ENCODE measurements around the gene SERPINB8. TPM values are rescaled to one million over a fixed set of nuclear protein-coding genes. Genes with fewer than 3 reads are reported as not detected.

SERPINB8 gene
- total RNA-seq, 2 donors from 2014 or later: 3.5 to 10.8 TPM

DNA sequence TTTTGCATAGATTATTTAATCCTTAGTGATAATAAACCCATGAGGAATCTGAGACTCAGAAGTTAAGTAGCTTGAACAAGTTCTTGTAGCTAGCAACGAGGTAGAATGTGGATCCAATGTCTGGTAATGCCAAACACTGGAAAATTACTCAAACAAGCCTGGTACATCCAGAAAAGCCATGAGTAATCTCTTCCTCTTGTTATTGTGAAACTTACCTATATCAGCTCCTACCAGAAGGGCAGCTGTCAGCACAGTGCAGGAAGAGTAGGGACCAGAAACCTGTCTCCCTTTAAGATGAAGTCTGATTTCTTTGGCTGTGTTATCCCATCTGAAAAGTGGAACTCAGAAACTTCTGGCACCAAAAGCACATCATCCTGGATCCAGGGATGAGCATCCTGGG is 7.7 kb upstream of the SERPINB8 start:
- intact Hi-C loops (cut with DNase I): no loop called here
- DNase-seq (no peak), ATAC-seq (no peak)

GRCh38 chr18:63963615-63964256 is 6.1 kb upstream of the SERPINB8 start:
- peak; percentile 33 for DNase-seq
- intact Hi-C loops (cut with DNase I): no loop called here
- ATAC-seq: peak; percentile 61 to 65

GRCh38 chr18:63964908-63965307 is 5.0 kb upstream of the SERPINB8 start:
- intact Hi-C loops (cut with DNase I): no loop called here
- no peak for DNase-seq
- ATAC-seq: no peak

GRCh38 chr18:63965716-63966330 is 4.1 kb upstream of the SERPINB8 start:
- intact Hi-C loops (cut with DNase I): no loop called here
- no peak for DNase-seq

GRCh38 chr18:63970809-63971205 is 926 bp downstream of the SERPINB8 start:
- peak; percentile 62 to 79 for ATAC-seq
- DNase-seq: peak; percentile 62
- intact Hi-C loops (cut with DNase I): no loop called here

More at GRCh38 chr18:63965716-63966330, 4.1 kb upstream of the SERPINB8 start:
- ATAC-seq: no peak

GRCh38 chr18:63971320-63972001 is 1.6 kb downstream of the SERPINB8 start:
- DNase-seq: no peak
- ATAC-seq: no peak
- intact Hi-C loops (cut with DNase I): no loop called here

DNA sequence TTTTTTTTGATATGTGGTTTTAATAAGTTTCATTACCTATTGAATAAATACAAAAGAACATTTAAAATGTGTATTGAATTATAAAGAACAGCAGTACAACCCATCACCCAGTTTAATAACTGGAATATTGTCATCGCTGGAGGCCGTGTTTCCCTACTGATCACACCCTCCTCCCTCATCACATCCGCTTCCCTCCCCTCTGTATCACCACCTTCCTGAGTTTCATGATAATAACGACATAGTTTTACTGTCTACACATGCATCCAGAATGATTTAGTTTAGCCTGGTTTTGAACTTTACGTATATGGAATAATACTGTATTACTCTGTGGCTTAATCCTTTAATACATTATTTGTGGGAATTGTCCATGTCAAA is 2.1 kb downstream of the SERPINB8 start:
- DNase-seq (no peak), ATAC-seq (no peak)
- intact Hi-C loops (cut with DNase I): no loop called here

DNA sequence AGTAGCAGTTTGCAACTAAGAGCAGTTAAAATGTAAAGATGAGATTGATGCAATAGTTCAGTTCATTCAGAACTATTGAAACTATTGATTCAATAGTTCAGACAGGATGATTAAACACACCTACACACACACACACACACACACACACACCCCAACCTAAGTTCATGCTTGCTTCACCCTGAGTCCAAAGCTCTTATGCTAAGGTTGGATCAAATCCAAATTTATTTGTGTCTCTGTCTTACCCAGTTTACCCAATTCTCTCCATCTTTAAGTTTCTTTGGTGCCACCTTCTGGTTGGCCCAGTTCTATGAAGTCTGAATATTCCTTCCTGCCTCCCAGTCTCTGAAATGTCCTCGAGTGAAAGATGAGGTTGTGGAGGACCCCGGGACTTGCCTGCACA is 5.1 kb downstream of the SERPINB8 start:
- intact Hi-C loops (cut with DNase I): no loop called here
- DNase-seq (no peak), ATAC-seq (no peak)

DNA sequence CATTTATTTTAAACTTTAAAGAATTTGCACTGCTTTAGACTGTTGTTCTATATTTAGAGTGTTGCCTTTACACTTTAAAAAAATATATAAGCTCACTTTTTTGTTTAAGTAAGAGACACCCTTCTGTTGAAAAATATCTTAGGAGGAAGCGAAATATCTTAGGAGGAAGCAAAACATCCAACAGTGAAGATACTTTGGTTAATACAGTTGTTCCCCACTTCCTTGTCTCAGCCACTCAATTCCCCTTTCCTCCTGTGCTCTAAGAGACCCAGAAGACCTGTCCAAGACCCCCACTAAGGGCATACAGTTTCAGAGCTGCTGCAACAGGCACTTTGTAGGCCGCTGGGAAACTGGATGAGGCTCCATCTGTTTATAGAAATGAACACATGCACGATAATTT is 5.7 kb downstream of the SERPINB8 start:
- intact Hi-C loops (cut with DNase I): no loop called here
- ATAC-seq (no peak), DNase-seq (no peak)

GRCh38 chr18:63977040-63977439 is 7.2 kb downstream of the SERPINB8 start:
- DNase-seq: no peak
- ATAC-seq: no peak
- intact Hi-C loops (cut with DNase I): no loop called here

GRCh38 chr18:63979409-63979920 is 9.6 kb downstream of the SERPINB8 start:
- intact Hi-C loops (cut with DNase I): no loop called here
- DNase-seq (peak; percentile 26), ATAC-seq (peak; percentile 80 to 82)

DNA sequence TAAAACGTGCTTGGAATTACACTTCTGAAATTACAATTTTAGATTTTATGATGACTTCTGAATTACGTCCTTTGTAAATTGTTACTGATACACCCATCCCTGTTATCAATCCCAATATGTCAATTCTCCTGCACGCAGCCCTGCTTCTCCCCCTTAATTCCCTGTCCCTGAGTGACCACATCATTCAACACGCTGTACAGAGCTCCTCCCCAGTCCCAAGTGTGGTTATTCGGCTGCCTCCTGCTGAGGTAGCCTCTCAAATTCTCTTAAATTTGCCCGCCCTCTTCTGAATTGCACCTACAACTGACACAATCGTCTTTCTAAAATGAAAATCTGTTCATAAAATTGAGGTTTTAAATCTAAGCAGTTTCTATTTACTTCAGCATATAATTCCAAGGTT is 10.1 kb downstream of the SERPINB8 start:
- intact Hi-C loops (cut with DNase I): loop anchor here in 1 of 2 donors (10.0 kb wide), 1 partner anchor 45 kb away; no protein-coding TSS in a partner anchor
- ATAC-seq (peak; percentile 36 to 42), DNase-seq (no peak)

- intact Hi-C loops (cut with DNase I): loop anchor here in 1 of 2 donors (10.0 kb wide), 1 partner anchor 46 kb away; no protein-coding TSS in a partner anchor
- ATAC-seq (no peak), DNase-seq (no peak)
Measured at GRCh38 chr18:63980896-63981460, 11.1 kb downstream of the SERPINB8 start.

GRCh38 chr18:63981719-63982118 is 11.8 kb downstream of the SERPINB8 start:
- DNase-seq (no peak), ATAC-seq (no peak)
- intact Hi-C loops (cut with DNase I): loop anchor here in 1 of 2 donors (10.0 kb wide), 1 partner anchor 47 kb away; no protein-coding TSS in a partner anchor

- DNase-seq (no peak), ATAC-seq (no peak)
- intact Hi-C loops (cut with DNase I): loop anchor here in 1 of 2 donors (10.0 kb wide), 1 partner anchor 48 kb away; no protein-coding TSS in a partner anchor
Measured at GRCh38 chr18:63982361-63982760, 12.5 kb downstream of the SERPINB8 start.

DNA sequence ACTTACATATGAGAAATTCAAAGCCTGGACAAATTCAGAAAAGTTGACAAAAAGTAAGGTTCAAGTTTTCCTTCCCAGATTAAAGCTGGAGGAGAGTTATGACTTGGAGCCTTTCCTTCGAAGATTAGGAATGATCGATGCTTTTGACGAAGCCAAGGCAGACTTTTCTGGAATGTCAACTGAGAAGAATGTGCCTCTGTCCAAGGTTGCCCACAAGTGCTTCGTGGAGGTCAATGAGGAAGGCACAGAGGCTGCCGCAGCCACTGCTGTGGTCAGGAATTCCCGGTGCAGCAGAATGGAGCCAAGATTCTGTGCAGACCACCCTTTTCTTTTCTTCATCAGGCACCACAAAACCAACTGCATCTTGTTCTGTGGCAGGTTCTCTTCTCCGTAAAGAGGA is 17.0 kb downstream of the SERPINB8 start:
- intact Hi-C loops (cut with DNase I): loop anchor here in 1 of 2 donors (10.0 kb wide), 1 partner anchor 52 kb away; no protein-coding TSS in a partner anchor
- ATAC-seq: no peak
- no peak for DNase-seq

GRCh38 chr18:63987743-63988142 is 17.9 kb downstream of the SERPINB8 start:
- ATAC-seq: no peak
- intact Hi-C loops (cut with DNase I): loop anchor here in 1 of 2 donors (10.0 kb wide), 1 partner anchor 53 kb away; no protein-coding TSS in a partner anchor

GRCh38 chr18:63992751-63993150 is 22.9 kb downstream of the SERPINB8 start:
- ATAC-seq (no peak), DNase-seq (no peak)
- intact Hi-C loops (cut with DNase I): loop anchor here in 1 of 2 donors (10.0 kb wide), 1 partner anchor 478 kb away; no protein-coding TSS in a partner anchor

More at GRCh38 chr18:63987743-63988142, 17.9 kb downstream of the SERPINB8 start:
- DNase-seq: no peak

DNA sequence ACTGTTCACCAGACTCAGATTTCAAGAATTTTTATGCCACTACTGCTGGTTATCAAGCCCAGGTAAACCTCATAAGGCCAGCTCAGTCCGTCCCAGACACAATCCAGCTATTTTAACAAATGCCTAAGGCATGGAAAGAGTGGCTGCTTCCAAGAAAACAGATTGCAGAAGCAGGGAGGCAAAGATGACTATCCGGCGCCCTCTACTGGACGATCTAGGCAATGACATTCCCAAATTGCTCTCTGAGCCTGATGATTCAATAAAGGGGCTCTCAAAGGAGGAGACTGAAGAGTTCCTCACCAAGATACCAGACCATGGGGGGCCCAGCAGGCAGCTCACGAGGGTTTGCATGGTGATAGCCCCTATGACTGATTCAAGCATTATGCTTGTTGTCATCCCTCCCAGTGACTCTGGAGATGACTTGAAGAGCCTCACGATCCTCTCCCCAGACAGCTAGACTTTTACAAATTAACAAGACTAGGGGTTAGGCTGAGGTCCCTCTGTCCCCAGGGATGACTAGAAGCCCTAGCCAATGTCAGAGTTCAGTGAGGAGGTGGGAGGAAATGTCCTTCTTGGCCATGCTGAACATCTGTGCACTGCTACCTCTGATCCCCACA is 25.0 kb downstream of the SERPINB8 start:
- intact Hi-C loops (cut with DNase I): loop anchor here in 1 of 2 donors (10.0 kb wide), 1 partner anchor 480 kb away; no protein-coding TSS in a partner anchor
- peak; percentile 43 for DNase-seq

More for the DNA sequence above, 25.0 kb downstream of the SERPINB8 start:
- ATAC-seq: peak; percentile 41 to 53

Data from left cardiac atrium (tissue), 4 donors.